SK-N-SH treated with all-trans-retinoic acid at 6 μM for 48 hours (cell line): Measurements from ENCODE around the gene VPS13D.

Source experiments
- ISL1 ChIP-seq: fragments of 250-450 bp; sonication (Bioruptor Pico); IDR thresholded peaks from 2 replicates; pipeline ENCODE4 v2.1.2; 2022; ENCODE audit warnings: mild to moderate bottlenecking, moderate library complexity
- OSR1 ChIP-seq: fragments of 250-450 bp; sonication (Bioruptor Pico); IDR thresholded peaks from 2 replicates; pipeline ENCODE4 v1.8.0; 2022; ENCODE audit warnings: moderate library complexity, mild to moderate bottlenecking, inconsistent platforms
- RARB ChIP-seq: fragments of 250-450 bp; sonication (Bioruptor Pico); IDR thresholded peaks from 2 replicates; pipeline ENCODE4 v1.8.0; 2021; ENCODE audit warnings: mild to moderate bottlenecking, moderate library complexity
- SNAI2 ChIP-seq: fragments of 250-450 bp; sonication (Bioruptor Pico); IDR thresholded peaks from 2 replicates; pipeline ENCODE4 v1.5.0; 2020; ENCODE audit warnings: mild to moderate bottlenecking, moderate library complexity
- TF ChIP-seq, protein P1 (sequence below): fragments of 250-450 bp; sonication (Bioruptor Pico); IDR thresholded peaks from 2 replicates; pipeline ENCODE4 v1.8.0; 2020; ENCODE audit warnings: mild to moderate bottlenecking, moderate library complexity, borderline replicate concordance
- TF ChIP-seq, protein P2 (sequence below): fragments of 250-450 bp; sonication (Bioruptor Pico); IDR thresholded peaks from 2 replicates; pipeline ENCODE4 v1.5.1; 2020; ENCODE audit warnings: low read depth, mild to moderate bottlenecking, moderate library complexity

DNA sequence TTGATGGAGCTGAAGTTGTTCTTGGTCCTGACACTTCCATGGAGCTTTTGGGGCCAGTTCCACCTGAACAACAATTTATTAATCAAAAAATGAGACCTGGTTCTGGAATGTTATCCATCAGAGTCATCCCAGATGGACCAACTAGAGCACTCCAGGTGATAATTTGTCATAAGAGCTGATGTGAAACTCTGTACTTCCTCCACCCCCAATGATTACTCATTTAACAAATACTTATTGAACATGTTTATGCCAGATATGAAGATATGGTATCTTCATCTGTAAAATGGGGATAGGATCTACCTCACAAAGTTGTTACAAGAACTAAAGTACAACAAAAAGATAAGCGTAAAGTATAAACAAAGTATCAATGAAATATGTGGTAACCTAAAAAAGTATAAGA, 153.2 kb downstream of the VPS13D start:
- no peak for TF ChIP-seq ISL1 (CRISPR knock-in tag)
- no peak for TF ChIP-seq OSR1 (CRISPR knock-in tag)
- TF ChIP-seq, protein P1, sequence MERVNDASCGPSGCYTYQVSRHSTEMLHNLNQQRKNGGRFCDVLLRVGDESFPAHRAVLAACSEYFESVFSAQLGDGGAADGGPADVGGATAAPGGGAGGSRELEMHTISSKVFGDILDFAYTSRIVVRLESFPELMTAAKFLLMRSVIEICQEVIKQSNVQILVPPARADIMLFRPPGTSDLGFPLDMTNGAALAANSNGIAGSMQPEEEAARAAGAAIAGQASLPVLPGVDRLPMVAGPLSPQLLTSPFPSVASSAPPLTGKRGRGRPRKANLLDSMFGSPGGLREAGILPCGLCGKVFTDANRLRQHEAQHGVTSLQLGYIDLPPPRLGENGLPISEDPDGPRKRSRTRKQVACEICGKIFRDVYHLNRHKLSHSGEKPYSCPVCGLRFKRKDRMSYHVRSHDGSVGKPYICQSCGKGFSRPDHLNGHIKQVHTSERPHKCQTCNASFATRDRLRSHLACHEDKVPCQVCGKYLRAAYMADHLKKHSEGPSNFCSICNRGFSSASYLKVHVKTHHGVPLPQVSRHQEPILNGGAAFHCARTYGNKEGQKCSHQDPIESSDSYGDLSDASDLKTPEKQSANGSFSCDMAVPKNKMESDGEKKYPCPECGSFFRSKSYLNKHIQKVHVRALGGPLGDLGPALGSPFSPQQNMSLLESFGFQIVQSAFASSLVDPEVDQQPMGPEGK = no peak
- no peak for TF ChIP-seq RARB (CRISPR knock-in tag)
- no peak for TF ChIP-seq SNAI2 (CRISPR knock-in tag)
- TF ChIP-seq, protein P2, sequence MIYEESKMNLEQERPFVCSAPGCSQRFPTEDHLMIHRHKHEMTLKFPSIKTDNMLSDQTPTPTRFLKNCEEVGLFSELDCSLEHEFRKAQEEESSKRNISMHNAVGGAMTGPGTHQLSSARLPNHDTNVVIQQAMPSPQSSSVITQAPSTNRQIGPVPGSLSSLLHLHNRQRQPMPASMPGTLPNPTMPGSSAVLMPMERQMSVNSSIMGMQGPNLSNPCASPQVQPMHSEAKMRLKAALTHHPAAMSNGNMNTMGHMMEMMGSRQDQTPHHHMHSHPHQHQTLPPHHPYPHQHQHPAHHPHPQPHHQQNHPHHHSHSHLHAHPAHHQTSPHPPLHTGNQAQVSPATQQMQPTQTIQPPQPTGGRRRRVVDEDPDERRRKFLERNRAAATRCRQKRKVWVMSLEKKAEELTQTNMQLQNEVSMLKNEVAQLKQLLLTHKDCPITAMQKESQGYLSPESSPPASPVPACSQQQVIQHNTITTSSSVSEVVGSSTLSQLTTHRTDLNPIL (CRISPR knock-in tag) = no peak
